Activated naive CD4-positive, alpha-beta T cell treated with anti-CD3 and anti-CD28 coated beads for 36 hours (primary cell): ENCODE results near the gene UGT2A2. TPM values are rescaled to one million over a fixed set of nuclear protein-coding genes. Genes with fewer than 3 reads are reported as not detected.

Experiments
- CTCF ChIA-PET: fragments of 350-600 bp; sonication (Branson Sonifier 250); formaldehyde crosslinking; loops from one replicate; lab custom pipeline; 2021; ENCODE audit warnings: antibody characterized with exemption; lab: Charles Lee
- DNase-seq: peaks from one replicate; pipeline ENCODE4 v3.0.0-alpha.2; 2020
- H3K27ac Mint-ChIP-seq: one replicate; pipeline ENCODE4 v1.8.0; 2021; ENCODE audit warnings: mild to moderate bottlenecking, mixed read lengths
- H3K27me3 Mint-ChIP-seq: one replicate; pipeline ENCODE4 v1.8.0; 2021; ENCODE audit warnings: low read depth, mixed read lengths
- H3K36me3 Mint-ChIP-seq: one replicate; pipeline ENCODE4 v1.8.0; 2021; ENCODE audit warnings: low read depth, mixed read lengths
- H3K4me1 Mint-ChIP-seq: one replicate; pipeline ENCODE4 v1.8.0; 2021; ENCODE audit warnings: low read depth, mixed read lengths
- H3K4me3 Mint-ChIP-seq: one replicate; pipeline ENCODE4 v1.8.0; 2021; ENCODE audit warnings: mild to moderate bottlenecking, moderate library complexity, mixed read lengths
- H3K9me3 Mint-ChIP-seq: one replicate; pipeline ENCODE4 v1.8.0; 2021; ENCODE audit warnings: mixed read lengths
- intact Hi-C: fragments of 100-400 bp; cut with micrococcal nuclease; formaldehyde crosslinking; loops from one replicate; pipeline ENCODE4 v1.15.1; 2023
- total RNA-seq, 2 experiments: library from RNA; stranded (reverse); gene quantifications; one replicate each; pipeline ENCODE4 v1.2.3, GENCODE V29; 2021

Gene UGT2A2
- total RNA-seq, 2 experiments from 2014 or later: not detected

DNA sequence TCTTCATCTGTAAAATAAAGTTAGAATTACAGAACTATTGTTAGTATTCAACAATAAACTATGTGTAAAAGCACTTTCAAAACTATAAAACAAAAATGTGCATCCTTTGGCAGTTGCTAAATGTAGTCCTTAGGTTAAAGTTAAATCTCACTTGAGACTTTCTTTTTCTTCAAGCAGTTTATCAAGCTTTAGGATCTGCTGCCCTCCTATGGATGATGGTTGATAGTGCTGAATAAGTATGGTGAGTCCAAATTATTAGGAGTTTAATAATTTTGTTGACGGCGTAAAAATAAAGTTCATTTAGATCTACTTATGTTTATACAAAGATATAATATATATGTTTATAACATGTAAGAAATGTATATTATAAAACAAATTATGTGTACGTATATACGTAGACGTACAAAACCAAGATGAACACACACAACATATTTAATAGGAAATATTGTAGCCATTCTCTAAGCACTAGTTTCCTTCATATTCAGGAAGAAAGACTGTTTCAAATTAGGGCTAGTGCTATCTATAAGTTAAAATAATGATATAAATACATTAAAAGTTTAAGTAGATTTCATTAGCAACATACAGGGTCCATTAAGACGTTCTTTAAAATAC, 22.3 kb downstream of the UGT2A2 start:
- peaks cover 10% of the 10 kb centered on the region for H3K9me3 Mint-ChIP-seq
- CTCF ChIA-PET: interaction anchor here (1.0 kb wide), 1 partner anchor 38 kb away, joined by 3 read pairs; no protein-coding TSS in a partner anchor
- no peaks in the 10 kb centered on the region for H3K4me1 Mint-ChIP-seq
- no peaks in the 10 kb centered on the region for H3K36me3 Mint-ChIP-seq
- intact Hi-C loops: loop anchor here (10.0 kb wide), 1 partner anchor 1122 kb away; no protein-coding TSS in a partner anchor
- no peak overlapping the region for H3K27ac Mint-ChIP-seq
- DNase-seq: peak; percentile 4
- no peaks in the 10 kb centered on the region for H3K27me3 Mint-ChIP-seq
- H3K4me3 Mint-ChIP-seq: no peak overlapping the region

GRCh38 chr4:69610484-69610883, 29.0 kb downstream of the UGT2A2 start:
- H3K9me3 Mint-ChIP-seq: peaks cover 10% of the 10 kb centered on the region
- CTCF ChIA-PET: no interaction called here
- no peaks in the 10 kb centered on the region for H3K36me3 Mint-ChIP-seq
- H3K27me3 Mint-ChIP-seq: no peaks in the 10 kb centered on the region
- H3K4me1 Mint-ChIP-seq: no peaks in the 10 kb centered on the region
- H3K4me3 Mint-ChIP-seq: no peak overlapping the region
- intact Hi-C loops: loop anchor here (10.0 kb wide), 1 partner anchor 1116 kb away; no protein-coding TSS in a partner anchor
- no peak overlapping the region for H3K27ac Mint-ChIP-seq
- no peak for DNase-seq

GRCh38 chr4:69601065-69601464, 38.4 kb downstream of the UGT2A2 start:
- H3K4me3 Mint-ChIP-seq: no peak overlapping the region
- no peaks in the 10 kb centered on the region for H3K9me3 Mint-ChIP-seq
- no peaks in the 10 kb centered on the region for H3K4me1 Mint-ChIP-seq
- no peak for DNase-seq
- H3K27me3 Mint-ChIP-seq: peaks cover 8% of the 10 kb centered on the region
- intact Hi-C loops: no loop called here
- H3K27ac Mint-ChIP-seq: no peak overlapping the region
- H3K36me3 Mint-ChIP-seq: no peaks in the 10 kb centered on the region
- CTCF ChIA-PET: no interaction called here

- no peak for DNase-seq
- H3K27me3 Mint-ChIP-seq: peaks cover 8% of the 10 kb centered on the region
- no peaks in the 10 kb centered on the region for H3K9me3 Mint-ChIP-seq
- CTCF ChIA-PET: no interaction called here
- H3K27ac Mint-ChIP-seq: no peak overlapping the region
- H3K4me3 Mint-ChIP-seq: no peak overlapping the region
- no peaks in the 10 kb centered on the region for H3K4me1 Mint-ChIP-seq
- intact Hi-C loops: no loop called here
- H3K36me3 Mint-ChIP-seq: no peaks in the 10 kb centered on the region
Measured at GRCh38 chr4:69600013-69600412, 39.4 kb downstream of the UGT2A2 start.

DNA sequence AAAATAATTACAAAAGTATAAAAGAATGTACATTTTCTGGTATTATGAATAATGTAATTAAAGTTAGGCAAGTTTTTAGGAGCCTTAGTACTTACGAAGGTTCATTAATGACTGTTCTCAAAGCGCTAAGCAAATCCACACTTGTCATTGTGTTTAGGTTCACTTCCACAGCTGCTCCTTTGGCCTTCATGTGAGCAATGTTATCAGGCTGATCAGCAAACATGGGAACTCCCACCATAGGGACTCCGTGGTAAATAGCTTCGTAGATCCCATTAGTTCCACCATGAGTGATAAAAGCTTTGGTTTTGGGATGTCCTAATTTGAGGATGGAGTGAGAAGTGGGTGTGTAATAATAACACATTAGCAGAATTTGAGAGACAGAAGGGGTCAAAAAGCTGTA, 45.1 kb downstream of the UGT2A2 start:
- no peaks in the 10 kb centered on the region for H3K36me3 Mint-ChIP-seq
- no peaks in the 10 kb centered on the region for H3K9me3 Mint-ChIP-seq
- H3K27me3 Mint-ChIP-seq: peaks cover 6% of the 10 kb centered on the region
- CTCF ChIA-PET: no interaction called here
- DNase-seq: no peak
- H3K4me1 Mint-ChIP-seq: no peaks in the 10 kb centered on the region
- intact Hi-C loops: no loop called here
- no peak overlapping the region for H3K4me3 Mint-ChIP-seq
- H3K27ac Mint-ChIP-seq: no peak overlapping the region

DNA sequence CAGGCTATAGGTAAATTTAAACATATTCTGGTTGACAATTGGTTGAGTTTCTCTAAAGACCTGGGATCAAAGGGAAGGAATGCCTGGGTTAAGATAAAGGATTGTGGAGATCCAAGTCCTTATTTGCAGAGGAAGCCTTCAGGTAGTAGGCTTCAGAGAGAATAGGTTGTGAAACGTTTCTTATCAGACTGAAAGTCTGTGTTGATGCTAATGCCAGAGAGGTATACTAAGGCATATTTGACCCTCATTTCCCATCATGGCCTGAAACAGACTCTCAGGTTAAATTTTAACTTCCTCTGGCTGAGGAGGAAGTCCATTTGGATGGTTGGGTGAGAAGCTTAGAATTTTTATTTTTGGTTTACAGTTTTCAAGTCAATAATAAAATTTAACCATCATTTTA, 48.1 kb downstream of the UGT2A2 start:
- DNase-seq: no peak
- CTCF ChIA-PET: no interaction called here
- no peaks in the 10 kb centered on the region for H3K36me3 Mint-ChIP-seq
- H3K4me3 Mint-ChIP-seq: no peak overlapping the region
- H3K9me3 Mint-ChIP-seq: no peaks in the 10 kb centered on the region
- H3K4me1 Mint-ChIP-seq: no peaks in the 10 kb centered on the region
- intact Hi-C loops: no loop called here
- H3K27ac Mint-ChIP-seq: no peak overlapping the region
- peaks cover 2% of the 10 kb centered on the region for H3K27me3 Mint-ChIP-seq

DNA sequence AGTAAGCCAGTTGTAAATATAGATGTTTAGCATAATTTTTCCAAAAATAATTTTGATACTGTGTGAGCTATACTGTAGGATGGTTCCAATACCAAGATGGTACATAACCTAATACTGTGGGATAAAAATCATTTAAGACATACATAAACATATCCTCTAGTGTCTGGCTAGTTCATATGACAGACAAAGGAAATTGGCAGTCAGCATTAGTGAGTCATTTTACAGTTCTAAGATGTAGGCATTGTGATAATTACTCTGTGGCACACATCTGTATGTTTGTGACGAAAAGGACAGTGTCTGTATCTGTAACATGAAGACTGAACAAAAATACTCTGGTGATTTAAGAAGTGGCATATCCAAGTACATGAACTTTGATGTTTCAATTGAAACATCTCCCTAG, 49.6 kb downstream of the UGT2A2 start:
- DNase-seq: no peak
- Mint-ChIP-seq H3K4me1 (no peaks in the 10 kb centered on the region), H3K4me3 (no peak overlapping the region), H3K9me3 (no peaks in the 10 kb centered on the region), H3K27ac (no peak overlapping the region), H3K36me3 (no peaks in the 10 kb centered on the region), H3K27me3 (peaks cover 5% of the 10 kb centered on the region)
- intact Hi-C loops: no loop called here
- CTCF ChIA-PET: no interaction called here

DNA sequence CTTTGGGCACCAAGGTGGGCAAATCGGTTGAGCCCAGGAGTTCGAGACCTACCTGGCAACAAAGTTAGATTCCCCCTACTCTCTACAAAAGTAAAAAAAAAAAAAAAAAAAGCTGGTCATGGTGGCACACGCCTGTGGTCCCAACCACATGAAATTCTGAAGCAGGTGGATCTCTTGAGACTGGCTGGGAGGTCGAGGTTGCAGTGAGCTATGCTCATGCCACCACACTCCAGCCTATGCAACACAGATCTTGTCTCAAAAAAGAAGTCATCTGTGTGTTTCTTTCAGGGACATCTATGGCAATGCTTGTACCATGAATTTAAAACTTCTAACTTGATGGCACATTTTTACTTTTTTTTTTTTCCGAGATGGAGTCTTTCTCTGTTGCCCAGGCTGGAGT, 55.3 kb downstream of the UGT2A2 start:
- Mint-ChIP-seq H3K4me1 (no peaks in the 10 kb centered on the region), H3K27me3 (peaks cover 7% of the 10 kb centered on the region), H3K36me3 (no peaks in the 10 kb centered on the region), H3K4me3 (no peak overlapping the region), H3K9me3 (no peaks in the 10 kb centered on the region), H3K27ac (no peak overlapping the region)
- no peak for DNase-seq
- CTCF ChIA-PET: interaction anchor here (0.6 kb wide), 1 partner anchor 239 kb away, joined by 3 read pairs; no protein-coding TSS in a partner anchor
- intact Hi-C loops: no loop called here

GRCh38 chr4:69583543-69583942, 55.9 kb downstream of the UGT2A2 start:
- Mint-ChIP-seq H3K36me3 (no peaks in the 10 kb centered on the region), H3K4me3 (no peak overlapping the region), H3K27ac (no peak overlapping the region), H3K9me3 (no peaks in the 10 kb centered on the region), H3K27me3 (peaks cover 7% of the 10 kb centered on the region), H3K4me1 (no peaks in the 10 kb centered on the region)
- intact Hi-C loops: no loop called here
- CTCF ChIA-PET: no interaction called here
- DNase-seq: no peak

DNA sequence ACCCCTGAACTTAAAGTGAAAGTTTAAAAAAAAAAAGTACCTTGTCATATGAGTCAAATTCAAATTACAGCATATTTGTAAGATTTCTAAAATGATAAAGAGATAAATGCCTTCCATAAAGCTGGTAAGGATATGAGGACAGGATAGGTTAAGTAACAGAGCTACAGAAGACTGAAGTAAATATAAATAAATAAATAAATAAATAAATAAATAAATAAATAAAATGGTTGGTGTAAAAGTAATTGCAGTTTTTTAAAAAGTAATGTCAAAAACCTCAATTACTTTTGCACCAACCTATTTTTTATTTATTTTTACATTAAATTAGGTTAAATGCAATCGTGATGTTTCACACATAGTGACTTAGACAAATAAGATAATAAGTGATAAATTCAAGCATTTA, 62.2 kb downstream of the UGT2A2 start:
- CTCF ChIA-PET: no interaction called here
- H3K27ac Mint-ChIP-seq: no peak overlapping the region
- DNase-seq: no peak
- no peaks in the 10 kb centered on the region for H3K36me3 Mint-ChIP-seq
- no peak overlapping the region for H3K4me3 Mint-ChIP-seq
- peaks cover 1% of the 10 kb centered on the region for H3K9me3 Mint-ChIP-seq
- no peaks in the 10 kb centered on the region for H3K4me1 Mint-ChIP-seq
- intact Hi-C loops: no loop called here
- peaks cover under 1% of the 10 kb centered on the region for H3K27me3 Mint-ChIP-seq

GRCh38 chr4:69576251-69576877, 63.1 kb downstream of the UGT2A2 start:
- CTCF ChIA-PET: no interaction called here
- H3K27me3 Mint-ChIP-seq: no peaks in the 10 kb centered on the region
- no peak overlapping the region for H3K4me3 Mint-ChIP-seq
- intact Hi-C loops: no loop called here
- no peaks in the 10 kb centered on the region for H3K36me3 Mint-ChIP-seq
- no peaks in the 10 kb centered on the region for H3K4me1 Mint-ChIP-seq
- H3K27ac Mint-ChIP-seq: no peak overlapping the region
- no peak for DNase-seq
- H3K9me3 Mint-ChIP-seq: peaks cover 1% of the 10 kb centered on the region

- H3K27me3 Mint-ChIP-seq: no peaks in the 10 kb centered on the region
- intact Hi-C loops: no loop called here
- no peaks in the 10 kb centered on the region for H3K36me3 Mint-ChIP-seq
- no peaks in the 10 kb centered on the region for H3K9me3 Mint-ChIP-seq
- no peaks in the 10 kb centered on the region for H3K4me1 Mint-ChIP-seq
- CTCF ChIA-PET: no interaction called here
- no peak for DNase-seq
- H3K4me3 Mint-ChIP-seq: no peak overlapping the region
- H3K27ac Mint-ChIP-seq: no peak overlapping the region
Measured at GRCh38 chr4:69568787-69569186, 70.7 kb downstream of the UGT2A2 start.

DNA sequence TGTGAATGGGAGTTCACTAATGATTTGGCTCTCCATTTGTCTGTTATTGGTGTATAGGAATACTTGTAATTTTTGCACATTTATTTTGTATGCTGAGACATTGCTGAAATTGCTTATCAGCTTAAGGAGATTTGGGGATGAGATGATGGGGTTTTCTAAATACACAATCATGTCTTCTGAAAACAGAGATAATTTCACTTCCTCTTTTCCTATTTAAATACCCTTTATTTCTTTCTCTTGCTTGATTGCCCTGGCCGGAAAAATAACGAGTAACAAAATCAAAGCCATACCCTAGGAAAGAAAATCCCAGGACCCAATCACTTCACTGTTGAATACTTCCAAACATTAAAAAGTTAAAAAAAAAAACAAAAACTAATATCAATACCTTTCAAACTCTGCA, 76.0 kb downstream of the UGT2A2 start:
- no peaks in the 10 kb centered on the region for H3K27me3 Mint-ChIP-seq
- no peak overlapping the region for H3K27ac Mint-ChIP-seq
- CTCF ChIA-PET: no interaction called here
- no peak for DNase-seq
- intact Hi-C loops: no loop called here
- no peaks in the 10 kb centered on the region for H3K4me1 Mint-ChIP-seq
- H3K9me3 Mint-ChIP-seq: no peaks in the 10 kb centered on the region
- no peaks in the 10 kb centered on the region for H3K36me3 Mint-ChIP-seq
- H3K4me3 Mint-ChIP-seq: no peak overlapping the region
